K562 (cell line): ENCODE measurements around the gene BIK. TPM values are rescaled to one million over a fixed set of nuclear protein-coding genes. Genes with fewer than 3 reads are reported as not detected.

Experiments
- ATAC-seq: fragments of 200-7000 bp; cut with Tn5 transposase; 3 replicates; pipeline ENCODE4 v1.9.1; 2020; ENCODE audit warnings: moderate library complexity
- BruUV-seq: library from RNA; stranded (reverse); fragments of 400-500 nt; replicated peaks from 2 replicates; lab custom pipeline; 2021; lab: Mats Ljungman, UMichigan
- CTCF ChIA-PET: fragments of 300-600 bp; formaldehyde crosslinking; extraction: SDS; loops from one replicate; lab custom pipeline; 2021; ENCODE audit warnings: low intra/inter-chr PET ratio; lab: Yijun Ruan, JAX
- POLR2A ChIA-PET: fragments of 300-600, 350-650 bp; sonication (Branson Sonifier 250); formaldehyde crosslinking; extraction: SDS; loops from one replicate; lab custom pipeline; 2021; ENCODE audit warnings: antibody characterized with exemption, inconsistent platforms; lab: Yijun Ruan, JAX
- DNase-seq, 4 experiments: peaks; one replicate each; pipeline versions ENCODE4 v3.0.0 to v3.0.0-alpha.2; 2011 to 2018; ENCODE audit warnings: low spot score in 3 of 4, mixed read lengths in 3 of 4; ENCODE audit errors: extremely low read depth in 1 of 4
- FAIRE-seq: peaks from 2 replicates; lab custom pipeline; 2011; peaks lifted over from hg19 to GRCh38; lab: Jason Lieb, UNC
- H2AFZ ChIP-seq: 2 replicates; pipeline ENCODE4 v1.6.0; 2011; ENCODE audit warnings: low read depth, low read length, control low read depth, inconsistent platforms
- H3K27ac ChIP-seq: fragments of 200-600 bp; 3 replicates; pipeline ENCODE4 v1.8.0; 2011; ENCODE audit warnings: low read depth, mild to moderate bottlenecking, control low read depth, inconsistent platforms, low read length, moderate library complexity, mixed read lengths; ENCODE audit errors: extremely low read depth
- H3K27me3 ChIP-seq, 2 experiments: fragments of 300-600 bp in 1 of 2; 2 replicates in 1 of 2; 3 replicates in 1 of 2; pipeline versions ENCODE4 v1.6.0 to v1.8.0; 2011; ENCODE audit warnings: inconsistent platforms in 2 of 2, low read length in 2 of 2, mild to moderate bottlenecking in 1 of 2, mixed read lengths in 1 of 2, moderate library complexity in 1 of 2; ENCODE audit not compliant: control insufficient read depth in 2 of 2, insufficient read depth in 2 of 2
- H3K36me3 ChIP-seq: fragments of 300-600 bp; 3 replicates; pipeline ENCODE4 v1.8.0; 2011; ENCODE audit warnings: mild to moderate bottlenecking, low read length, inconsistent platforms; ENCODE audit not compliant: control insufficient read depth, insufficient read depth
- H3K4me1 ChIP-seq, 2 experiments: fragments of 200-600 bp in 1 of 2; replicated peaks in 1 of 2; 2 replicates in 1 of 2; 3 replicates in 1 of 2; pipeline versions ENCODE4 v1.5.1 to v1.8.0; 2011; ENCODE audit warnings: inconsistent platforms in 2 of 2, low read length in 2 of 2, mild to moderate bottlenecking in 1 of 2, mixed read lengths in 1 of 2, moderate library complexity in 1 of 2; ENCODE audit not compliant: control insufficient read depth in 2 of 2, insufficient read depth in 2 of 2
- H3K4me2 ChIP-seq: 2 replicates; pipeline ENCODE4 v1.6.1; 2011; ENCODE audit warnings: low read length, control low read depth, inconsistent platforms, mixed read lengths; ENCODE audit not compliant: insufficient read depth
- H3K4me3 ChIP-seq: fragments of 200-600 bp; sonication (generic), shearing (Covaris generic); 2 replicates; pipeline ENCODE4 v1.5.1; 2016; ENCODE audit warnings: control low read depth, inconsistent platforms
- H3K79me2 ChIP-seq: fragments of 200-600 bp; 3 replicates; pipeline ENCODE4 v1.8.0; 2011; ENCODE audit warnings: low read length, inconsistent platforms; ENCODE audit not compliant: control insufficient read depth, insufficient read depth
- H3K9ac ChIP-seq, 2 experiments: 2 replicates each; pipeline versions ENCODE4 v1.6.0 to v1.6.1; 2011; ENCODE audit warnings: low read depth in 2 of 2, low read length in 2 of 2, control low read depth in 1 of 2, inconsistent platforms in 1 of 2, mild to moderate bottlenecking in 1 of 2, mixed read lengths in 1 of 2; ENCODE audit not compliant: insufficient read depth in 1 of 2
- H3K9me1 ChIP-seq: one replicate; pipeline ENCODE4 v1.6.0; 2011; ENCODE audit warnings: inconsistent platforms, mild to moderate bottlenecking, low read length, moderate library complexity; ENCODE audit not compliant: control insufficient read depth, insufficient read depth
- H3K9me3 ChIP-seq: replicated peaks from 2 replicates; pipeline ENCODE4 v1.5.1; 2011; ENCODE audit warnings: low read depth, low read length, inconsistent platforms; ENCODE audit not compliant: control insufficient read depth, insufficient read depth
- H4K20me1 ChIP-seq: replicated peaks from 2 replicates; pipeline ENCODE4 v1.6.1; 2011; ENCODE audit warnings: low read length, inconsistent platforms, mixed read lengths; ENCODE audit not compliant: control insufficient read depth, insufficient read depth
- ARID2 ChIP-seq: fragments of 450-650 bp; IDR thresholded peaks from 2 replicates; pipeline ENCODE4 v1.6.1; 2017; ENCODE audit warnings: antibody characterized with exemption, mild to moderate bottlenecking
- CUX1 ChIP-seq: fragments of 200-800 bp; sonication (Bioruptor generic); IDR thresholded peaks from 2 replicates; pipeline ENCODE4 v1.6.1; 2016; ENCODE audit warnings: missing genetic modification characterization, missing compliant biosample characterization
- EGR1 ChIP-seq: fragments of 450-650 bp; conservative IDR thresholded peaks from 2 replicates; pipeline ENCODE4 v1.6.1; 2017; ENCODE audit warnings: mild to moderate bottlenecking
- HSF4 ChIP-seq: fragments of 250-450 bp; sonication (Bioruptor Pico); IDR thresholded peaks from 2 replicates; pipeline ENCODE4 v2.1.2; 2022; ENCODE audit warnings: mild to moderate bottlenecking, moderate library complexity, borderline replicate concordance
- POLR2G ChIP-seq: fragments of 200-400 bp; formaldehyde crosslinking; IDR thresholded peaks from 2 replicates; pipeline ENCODE4 v1.6.1; 2017; ENCODE audit warnings: low read depth, mild to moderate bottlenecking, antibody characterized with exemption, low read length, moderate library complexity
- ZNF232 ChIP-seq: sonication (generic); formaldehyde crosslinking; IDR thresholded peaks from 2 replicates; pipeline ENCODE4 v1.8.0; 2022; ENCODE audit warnings: mild to moderate bottlenecking, missing genetic modification reagents
- WGBS: fragments of 100-300 bp; shearing (Covaris generic); methylation state at CpG from one replicate; pipeline ENCODE4 v1.1.6; 2016; ENCODE audit warnings: low coverage, mixed read lengths; ENCODE audit not compliant: insufficient coverage; ENCODE audit errors: missing lambda C conversion rate; 5-methylcytosine and 5-hydroxymethylcytosine counted together
- in situ Hi-C: fragments of 300-500 bp; cut with MboI; formaldehyde crosslinking; loops from 4 replicates; pipeline ENCODE4 v1.15.0; 2018; ENCODE audit warnings: inconsistent platforms, mixed read lengths
- intact Hi-C: fragments of 100-400 bp; cut with micrococcal nuclease; formaldehyde crosslinking; loops from 2 replicates; pipeline ENCODE4 v1.14.2; 2022
- polyA plus RNA-seq, 8 experiments: library from polyadenylated mRNA; depleted of rRNA in 4 of 8; stranded (reverse) in 5 of 8; unstranded in 3 of 8; fragments of >200 nt; fragmentation: Nextera tagmentation in 2 of 8; fragmentation: Illumina TruSeq in 1 of 8; extraction: Ambion mirVana in 2 of 8; extraction: Trizol in 1 of 8; gene quantifications; 2 replicates each; pipeline versions ENCODE4 v1.2.1 to v1.2.3, GENCODE V29; 2011 to 2014; ENCODE audit warnings: inconsistent platforms in 1 of 8, missing spikeins in 1 of 8
- total RNA-seq, 7 experiments: library from RNA; depleted of rRNA in 6 of 7; stranded (reverse); fragments of >200 nt in 6 of 7; fragmentation: Illumina TruSeq in 2 of 7; extraction: Trizol in 2 of 7; gene quantifications; 2 replicates each; pipeline versions ENCODE4 v1.2.1 to v1.2.3, GENCODE V29; 2011 to 2021; ENCODE audit warnings: low replicate concordance in 1 of 7

Gene BIK
- total and polyA plus RNA-seq, 9 of the 15 experiments (the other 6 are each of a cell fraction or from before 2014, with no cell fraction given) = 0.08 to 0.23 (median 0.18) TPM; not detected in 4

- no peak for ATAC-seq
- POLR2A ChIA-PET = interaction anchor here (0.6 kb wide), 1 partner anchor 356 kb away, joined by 3 read pairs; no protein-coding TSS in a partner anchor
- FAIRE-seq = no peak
- H3K9me1 ChIP-seq = no peaks in the 10 kb centered on the region
- 87% methylated on average over 9 of the region's 19 CpGs for WGBS
- H3K9me3 ChIP-seq = no peaks in the 10 kb centered on the region
- no peaks in the 10 kb centered on the region for H4K20me1 ChIP-seq
- TF ChIP-seq ZNF232 (CRISPR knock-in tag) (no peak), POLR2G (peak; percentile 37), HSF4 (no peak)
- no TSS peak for BruUV-seq
- no peaks in the 10 kb centered on the region for H3K27me3 ChIP-seq
- no peak for DNase-seq
- H3K36me3 ChIP-seq = peaks cover 93% of the 10 kb centered on the region
- H3K27ac ChIP-seq = no peak overlapping the region
- H3K79me2 ChIP-seq = no peaks in the 10 kb centered on the region
- H3K4me1 ChIP-seq = peaks cover under 1 to 32% of the 10 kb centered on the region in 2 experiments; a peak in 4 of 5 replicates
- no peak overlapping the region for H2AFZ ChIP-seq
- no peak overlapping the region; a peak in 1 of 4 replicates for H3K9ac ChIP-seq
- in situ Hi-C loops = no loop called here
- H3K4me2 ChIP-seq = no peak overlapping the region
- CTCF ChIA-PET = no interaction called here
- no peak overlapping the region for H3K4me3 ChIP-seq
- intact Hi-C loops = no loop called here
Measured at GRCh38 chr22:43172191-43172590, 61.6 kb downstream of the BIK start.

DNA sequence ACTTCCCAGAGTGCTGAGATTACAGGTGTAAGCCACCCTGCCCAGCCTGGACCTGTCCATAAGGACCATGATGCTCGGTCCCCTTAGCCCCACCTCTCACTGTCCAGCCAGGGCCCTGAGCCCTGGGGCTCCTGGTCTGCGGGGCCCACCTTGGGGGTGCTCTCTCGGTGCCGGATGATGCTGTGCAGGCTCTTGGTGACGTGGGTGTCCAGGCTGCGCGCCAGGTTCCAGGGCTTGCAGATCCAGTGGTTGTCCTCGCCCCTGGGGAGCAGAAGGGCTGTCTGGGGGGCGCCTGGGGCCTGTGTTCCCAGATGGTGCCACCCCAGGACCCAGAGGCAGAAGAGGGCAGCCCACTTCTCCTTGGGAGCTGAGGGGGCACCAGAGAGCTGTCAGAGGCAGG, 63.0 kb downstream of the BIK start:
- Histone ChIP-seq H3K36me3 (peaks cover 86% of the 10 kb centered on the region), H2AFZ (no peak overlapping the region), H3K9ac (no peak overlapping the region), H3K4me3 (no peak overlapping the region), H3K9me3 (no peaks in the 10 kb centered on the region), H4K20me1 (no peaks in the 10 kb centered on the region), H3K27ac (no peak overlapping the region), H3K4me1 (peaks cover 0 to 18% of the 10 kb centered on the region in 2 experiments; a peak in 2 of 5 replicates), H3K27me3 (no peaks in the 10 kb centered on the region), H3K79me2 (no peaks in the 10 kb centered on the region), H3K4me2 (no peak overlapping the region), H3K9me1 (no peaks in the 10 kb centered on the region)
- CTCF ChIA-PET = no interaction called here
- intact Hi-C loops (no loop called here), in situ Hi-C loops (no loop called here)
- POLR2A ChIA-PET = interaction anchor here (0.6 to 1.6 kb wide), 2 partner anchors 10 to 565 kb away, joined by 3 to 5 read pairs; no protein-coding TSS in a partner anchor
- DNase-seq (no peak), ATAC-seq (no peak), FAIRE-seq (no peak)
- BruUV-seq = no TSS peak
- TF ChIP-seq EGR1 = no peak
- TF ChIP-seq POLR2G = peak; percentile 18; the same call in 1 of the 2 replicates
- TF ChIP-seq CUX1 (CRISPR knock-in tag) = no peak
- TF ChIP-seq ARID2 = no peak
- 90% methylated on average over 2 of the region's 9 CpGs for WGBS
